ENCODE measurements around the gene C6orf132.

Gene C6orf132

GRCh38 chr6:42068872-42069522 lies 73.4 kb downstream of the C6orf132 start:
- no peak for DNase-seq

GRCh38 chr6:42068173-42068572 lies 74.2 kb downstream of the C6orf132 start:
- DNase-seq: no peak

GRCh38 chr6:42066156-42066675 lies 76.2 kb downstream of the C6orf132 start:
- no peak for DNase-seq

- no peak for DNase-seq
Observed at GRCh38 chr6:42059743-42060142, 82.7 kb downstream of the C6orf132 start.

- no peak for DNase-seq
Observed at GRCh38 chr6:42053601-42054000, 88.8 kb downstream of the C6orf132 start.

GRCh38 chr6:42051268-42051653 lies 91.2 kb downstream of the C6orf132 start:
- no peak for DNase-seq
